Heart left ventricle (tissue), 16 donors: Measurements from ENCODE around the gene HSPA9. TPM values are rescaled to one million over a fixed set of nuclear protein-coding genes. Genes with fewer than 3 reads are reported as not detected.

Experiments used
- ATAC-seq, 4 donors: fragments of 200-7000 bp; cut with Tn5 transposase; one replicate each; pipeline ENCODE4 v1.9.1; 2020 to 2022; ENCODE audit warnings: moderate library complexity in 4 of 4, mild to moderate bottlenecking in 3 of 4, moderate number of reproducible peaks in 1 of 4
- DNase-seq, 5 donors: peaks; one replicate each; pipeline ENCODE4 v3.0.0-alpha.2; 2020
- H3K27ac ChIP-seq, 12 donors: fragments of 200-600 bp; sonication (generic) in 4 of 12; one replicate each; pipeline versions ENCODE4 v1.5.0 to v1.8.0; 2016 to 2022; ENCODE audit warnings: mild to moderate bottlenecking in 2 of 12
- H3K27me3 ChIP-seq, 9 donors: fragments of 200-600 bp; sonication (generic) in 2 of 9; one replicate each; pipeline versions ENCODE4 v1.5.1 to v1.8.0; 2016 to 2022; ENCODE audit warnings: mild to moderate bottlenecking in 3 of 9
- H3K36me3 ChIP-seq, 9 donors: fragments of 200-600 bp; sonication (generic) in 2 of 9; one replicate each; pipeline versions ENCODE4 v1.5.0 to v1.8.0; 2018 to 2022; ENCODE audit warnings: mild to moderate bottlenecking in 2 of 9
- H3K4me1 ChIP-seq, 12 donors: fragments of 200-600 bp; sonication (generic) in 4 of 12; one replicate each; pipeline versions ENCODE4 v1.5.0 to v1.8.0; 2016 to 2022; ENCODE audit warnings: mild to moderate bottlenecking in 3 of 12
- H3K4me3 ChIP-seq, 12 donors: fragments of 200-600 bp; sonication (generic) in 4 of 12; one replicate each; pipeline versions ENCODE4 v1.5.0 to v1.8.0; 2017 to 2022; ENCODE audit warnings: mild to moderate bottlenecking in 9 of 12, moderate library complexity in 4 of 12
- H3K9me3 ChIP-seq, 12 donors: fragments of 200-600 bp; sonication (generic) in 4 of 12; one replicate each; pipeline versions ENCODE4 v1.5.0 to v1.8.0; 2016 to 2022; ENCODE audit warnings: mild to moderate bottlenecking in 1 of 12
- POLR2A ChIP-seq, 2 donors: fragments of 450-650 bp; IDR thresholded peaks; one replicate each; pipeline ENCODE4 v1.6.1; 2017; ENCODE audit warnings: antibody characterized with exemption in 2 of 2, mild to moderate bottlenecking in 2 of 2, moderate library complexity in 2 of 2
- WGBS, 4 donors: extraction: QIAGEN DNeasy Blood & Tissue Kit in 2 of 4; methylation state at CpG; one replicate each; pipeline versions ENCODE4 v1.1.5 to v1.1.7; 2013 to 2018; 5-methylcytosine and 5-hydroxymethylcytosine counted together
- intact Hi-C, 10 donors: fragments of 100-400 bp; cut with DNase I; formaldehyde crosslinking; loops; one replicate each; pipeline versions ENCODE4 v1.11.1 to v1.14.2; 2022
- long read RNA-seq, 3 donors: library from polyadenylated mRNA; unstranded; transcript quantifications; one replicate each; pipeline ENCODE4 v2.0.0, GENCODE V29; 2020 to 2021
- polyA plus RNA-seq, 2 donors: library from polyadenylated mRNA; stranded (reverse); fragments of 200-250 nt; gene quantifications; one replicate each; pipeline ENCODE4 v1.2.3, GENCODE V29; 2013
- total RNA-seq, 9 donors: library from RNA; depleted of rRNA in 2 of 9; stranded (reverse); fragments of >200 nt in 2 of 9; fragmentation: NEBNext Ultra II Directional in 3 of 9; extraction: Animal tissue kit (Norgen Biotek cat#: 25700) in 3 of 9; gene quantifications; one replicate each; pipeline versions ENCODE4 v1.1.0 to v1.2.4, GENCODE V29; 2016 to 2023
- TF ChIP-seq, protein P1 (sequence below), 12 donors: fragments of 200-600 bp; sonication (generic) in 4 of 12; IDR thresholded peaks; one replicate each; pipeline versions ENCODE4 v1.5.0 to v1.8.0; 2018 to 2022; ENCODE audit warnings: antibody characterized with exemption in 12 of 12, mild to moderate bottlenecking in 5 of 12
- donor health status: ischemic (EF 13 %, LVEDD 7.1; RV severe dilation, severe dysfunction).
- donor health status: healthy with polysubstance abuse.
- donor health status: DM: no; HTN: yes; CAD: no.
- donor health status: DM: no; HTN: no; CAD: no.
- donor health status: ischemic (EF 25% LVEDD 6.9; RV normal size, moderate dysfunction).
- donor health status: ischemic (EF 25% LVEDD 5.7; RV mildly dilated, moderate dysfunction).
- donor health status: healthy.
- donor health status: DM: yes; HTN: yes; CAD: no.
- donor health status: ischemic (EF 35%, LVEDD 5.7; RV mildly dilated, moderate dysfunction).
- donor health status: nonischemic (EF 11% LVEDD 7.7; RV severe dilation, severe dysfunction).
- donor health status: DM: yes; HTN: yes; CAD: no.
- donor health status: PGD.
- donor health status: ischemic (EF 29% LVEDD 5.4; RV normal size, mild dysfunction).
- donor health status: nonischemic (EF 23%, LVEDD 6.1; RV moderate dilation, normal function).

Gene HSPA9
- 100 to 1,000 TPM; 211 to 481 (median 313) TPM for total RNA-seq
- polyA plus RNA-seq = 100 to 1,000 TPM; 115 to 408 TPM
- long read RNA-seq, donor 1, full-length matches to known transcripts = 596 of 673 reads
- long read RNA-seq, donor 1, partial matches to known transcripts = 53 of 673 reads
- long read RNA-seq, donor 1, other reads (novel, unspliced or antisense) = 24 of 673 reads
- long read RNA-seq, donor 2, full-length matches to known transcripts = 1,867 of 2,201 reads
- long read RNA-seq, donor 2, partial matches to known transcripts = 261 of 2,201 reads
- long read RNA-seq, donor 2, other reads (novel, unspliced or antisense) = 73 of 2,201 reads
- long read RNA-seq, donor 3, full-length matches to known transcripts = 634 of 706 reads
- long read RNA-seq, donor 3, partial matches to known transcripts = 47 of 706 reads
- long read RNA-seq, donor 3, other reads (novel, unspliced or antisense) = 25 of 706 reads

DNA sequence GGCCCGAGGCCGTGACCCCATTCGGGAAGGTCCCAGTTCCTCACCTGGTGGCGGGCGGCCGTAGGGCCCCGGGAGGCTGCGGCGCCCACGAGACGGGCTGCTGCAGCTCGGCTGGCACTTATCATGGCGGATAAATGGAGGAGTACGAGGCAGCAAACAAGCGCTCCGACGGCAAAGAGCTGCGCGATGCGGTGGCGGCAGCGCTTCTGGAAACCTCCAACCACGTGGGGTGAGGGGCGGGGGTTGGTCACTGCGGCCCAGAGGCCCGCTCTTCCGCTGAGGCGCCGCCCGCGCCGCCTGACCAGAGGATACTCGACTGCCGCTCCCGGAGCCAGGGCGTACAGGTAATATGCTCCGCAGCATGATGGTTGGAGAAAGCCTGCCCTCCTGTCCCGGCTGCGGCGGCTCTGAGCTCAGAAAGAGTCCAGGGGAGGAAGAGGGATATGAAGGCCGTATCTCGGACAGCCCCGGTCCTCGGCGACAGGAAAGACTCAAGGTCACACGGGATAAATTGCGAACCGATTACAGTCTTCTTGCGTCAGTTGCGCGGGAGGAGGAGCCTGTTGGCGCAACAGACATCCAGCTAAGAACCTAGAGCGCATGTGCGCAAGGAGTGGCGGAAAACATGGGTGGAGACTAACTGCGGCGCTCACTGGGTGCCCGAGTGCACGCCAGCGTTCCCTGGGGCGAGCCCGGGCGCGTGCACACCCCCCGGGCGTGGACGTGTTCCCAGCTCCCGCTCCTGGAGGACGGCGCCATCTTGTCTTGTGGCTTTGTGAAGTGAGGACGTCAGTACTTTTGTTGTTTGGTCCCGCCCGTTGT is at the start of gene HSPA9:
HSPA9 (minus strand) TSS at position 208 of the 822 bp plus-strand sequence; CDS start at position 125, 83 bp downstream.
- peaks cover 0 to 35% (median 11%) of the 10 kb centered on the region in 12 donors for H3K4me1 ChIP-seq
- intact Hi-C loops = loop anchor here in 6 of 10 donors (1.0 to 10.0 kb wide), 4 partner anchors 32 to 689 kb away; partner anchors contain the start of genes CTNNA1 (in 2 of the 6) and ETF1 (in 2 of the 6)
- peaks cover 0 to 37% (median 33%) of the 10 kb centered on the region in 9 donors for H3K36me3 ChIP-seq
- DNase-seq (peak; percentile 98 to 99 (median 98)), ATAC-seq (peak; percentile 95 to 98 (median 96))
- peak within 1 kb of the TSS; percentile 98 to 100 (median 99) for H3K27ac ChIP-seq
- no peaks in the 10 kb centered on the region for H3K27me3 ChIP-seq
- no peaks in the 10 kb centered on the region for H3K9me3 ChIP-seq
- TF ChIP-seq, protein P1, sequence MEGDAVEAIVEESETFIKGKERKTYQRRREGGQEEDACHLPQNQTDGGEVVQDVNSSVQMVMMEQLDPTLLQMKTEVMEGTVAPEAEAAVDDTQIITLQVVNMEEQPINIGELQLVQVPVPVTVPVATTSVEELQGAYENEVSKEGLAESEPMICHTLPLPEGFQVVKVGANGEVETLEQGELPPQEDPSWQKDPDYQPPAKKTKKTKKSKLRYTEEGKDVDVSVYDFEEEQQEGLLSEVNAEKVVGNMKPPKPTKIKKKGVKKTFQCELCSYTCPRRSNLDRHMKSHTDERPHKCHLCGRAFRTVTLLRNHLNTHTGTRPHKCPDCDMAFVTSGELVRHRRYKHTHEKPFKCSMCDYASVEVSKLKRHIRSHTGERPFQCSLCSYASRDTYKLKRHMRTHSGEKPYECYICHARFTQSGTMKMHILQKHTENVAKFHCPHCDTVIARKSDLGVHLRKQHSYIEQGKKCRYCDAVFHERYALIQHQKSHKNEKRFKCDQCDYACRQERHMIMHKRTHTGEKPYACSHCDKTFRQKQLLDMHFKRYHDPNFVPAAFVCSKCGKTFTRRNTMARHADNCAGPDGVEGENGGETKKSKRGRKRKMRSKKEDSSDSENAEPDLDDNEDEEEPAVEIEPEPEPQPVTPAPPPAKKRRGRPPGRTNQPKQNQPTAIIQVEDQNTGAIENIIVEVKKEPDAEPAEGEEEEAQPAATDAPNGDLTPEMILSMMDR (IDR thresholded peaks at IDR 0.05) = no peak
- TF ChIP-seq POLR2A (IDR thresholded peaks at IDR 0.05) = peak; percentile 33 to 54
- peak within 1 kb of the TSS; percentile 68 to 98 (median 89) for H3K4me3 ChIP-seq
- WGBS, 4 donors = 0 to 1% (median 1%) methylated on average over 45 to 73 of the region's 73 CpGs

DNA sequence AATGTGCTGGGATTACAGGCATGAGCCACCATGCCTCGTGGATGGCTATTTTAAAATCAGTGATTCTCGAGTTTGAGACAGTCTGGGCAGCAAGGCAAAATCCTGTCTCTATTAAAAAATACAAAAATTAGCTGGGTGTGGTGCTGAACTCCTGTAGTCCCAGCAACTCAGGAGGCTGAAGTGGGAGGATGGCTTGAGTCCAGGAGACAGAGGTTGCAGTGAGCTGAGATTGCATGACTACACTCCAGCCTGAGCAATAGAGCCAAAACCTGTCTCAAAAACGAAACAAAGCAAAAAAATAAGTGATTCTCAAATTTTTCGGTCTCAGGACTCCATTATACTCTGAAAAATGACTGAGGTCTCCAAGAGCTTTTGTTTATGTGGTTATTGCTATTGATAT is 47.9 kb upstream of the HSPA9 start:
- no peaks in the 10 kb centered on the region for H3K27me3 ChIP-seq
- TF ChIP-seq, protein P1 (IDR thresholded peaks at IDR 0.05) = no peak
- no peak for TF ChIP-seq POLR2A (IDR thresholded peaks at IDR 0.05)
- no peaks in the 10 kb centered on the region for H3K4me1 ChIP-seq
- no peaks in the 10 kb centered on the region for H3K36me3 ChIP-seq
- H3K27ac ChIP-seq = no peak overlapping the region
- 75 to 88% (median 82%) methylated on average over 4 of the region's 4 CpGs for WGBS, 4 donors
- DNase-seq (no peak), ATAC-seq (peak in 1 of 4 donors; percentile 50)
- intact Hi-C loops = no loop called here
- H3K4me3 ChIP-seq = no peak overlapping the region
- H3K9me3 ChIP-seq = no peaks in the 10 kb centered on the region

GRCh38 chr5:138622051-138622450 is 46.9 kb upstream of the HSPA9 start:
- Histone ChIP-seq H3K4me1 (no peaks in the 10 kb centered on the region), H3K27me3 (no peaks in the 10 kb centered on the region), H3K27ac (no peak overlapping the region), H3K36me3 (no peaks in the 10 kb centered on the region), H3K9me3 (no peaks in the 10 kb centered on the region), H3K4me3 (no peak overlapping the region)
- no peak for ATAC-seq
- TF ChIP-seq, protein P1 (IDR thresholded peaks at IDR 0.05) = no peak
- no peak for TF ChIP-seq POLR2A (IDR thresholded peaks at IDR 0.05)
- 86 to 92% (median 87%) methylated on average over 4 of the region's 4 CpGs for WGBS, 4 donors
- intact Hi-C loops = no loop called here
- DNase-seq = no peak
